DMS79 treated with DMSO at 0.1 percent for 48 hours (cell line): ENCODE results near the gene PATL1.
"Not testable (repeated sequence)": the region's sequence is repeated elsewhere in the genome, so short reads cannot be mapped to it uniquely, and the experiment has no call there.

Experiments
- DNase-seq: peaks from one replicate; lab custom pipeline; 2025; lab: John Stamatoyannopoulos, UW

The PATL1 gene

GRCh38 chr11:59673291-59673690, 4.5 kb upstream of the PATL1 start:
- DNase-seq: no peak

GRCh38 chr11:59671471-59671870, 2.6 kb upstream of the PATL1 start:
- DNase-seq: no peak

- DNase-seq: peak; percentile 25
Observed at GRCh38 chr11:59669611-59670009, 773 bp upstream of the PATL1 start.

GRCh38 chr11:59668188-59668949, 468 bp downstream of the PATL1 start:
- no peak for DNase-seq

- no peak for DNase-seq
Observed at GRCh38 chr11:59667812-59668187, 1.0 kb downstream of the PATL1 start.

- no peak for DNase-seq
Observed at GRCh38 chr11:59666969-59667368, 1.9 kb downstream of the PATL1 start.

GRCh38 chr11:59660621-59661020, 8.2 kb downstream of the PATL1 start:
- no peak for DNase-seq

- no peak for DNase-seq
Observed at GRCh38 chr11:59659981-59660380, 8.9 kb downstream of the PATL1 start.

GRCh38 chr11:59658036-59658435, 10.8 kb downstream of the PATL1 start:
- no peak for DNase-seq

- DNase-seq: no peak
Observed at GRCh38 chr11:59654893-59655292, 13.9 kb downstream of the PATL1 start.

- DNase-seq: no peak
Observed at GRCh38 chr11:59647245-59647980, 21.4 kb downstream of the PATL1 start.

GRCh38 chr11:59644528-59644927, 24.3 kb downstream of the PATL1 start:
- DNase-seq: no peak

GRCh38 chr11:59643390-59643789, 25.4 kb downstream of the PATL1 start:
- no peak for DNase-seq

- no peak for DNase-seq
Observed at GRCh38 chr11:59641156-59641555, 27.7 kb downstream of the PATL1 start.

- DNase-seq: no peak
Observed at GRCh38 chr11:59630493-59630892, 38.3 kb downstream of the PATL1 start.

- DNase-seq: no peak
Observed at GRCh38 chr11:59629996-59630395, 38.8 kb downstream of the PATL1 start.

GRCh38 chr11:59626969-59627368, 41.9 kb downstream of the PATL1 start:
- not testable (repeated sequence) for DNase-seq

GRCh38 chr11:59625703-59626102, 43.1 kb downstream of the PATL1 start:
- no peak for DNase-seq

- no peak for DNase-seq
Observed at GRCh38 chr11:59617876-59618275, 51.0 kb downstream of the PATL1 start.

- DNase-seq: no peak
Observed at GRCh38 chr11:59616396-59616982, 52.3 kb downstream of the PATL1 start.

- DNase-seq: peak; percentile 100
Observed at GRCh38 chr11:59615637-59616395, 53.0 kb downstream of the PATL1 start, which contains the start of gene OSBP. Gene OSBP (minus strand): TSS chr11:59615774. CDS start chr11:59615664, 110 bp downstream.

- DNase-seq: peak; percentile 43
Observed at GRCh38 chr11:59615120-59615636, 53.7 kb downstream of the PATL1 start.
